ENCODE measurements around the gene ZACN.
A peak's percentile ranks its signal among the peaks of the same experiment; 100 is the strongest.
"Not testable (repeated sequence)": the region's sequence is repeated elsewhere in the genome, so short reads cannot be mapped to it uniquely, and the experiment has no call there.

Gene ZACN

GRCh38 chr17:76053246-76054111 is 25.5 kb upstream of the ZACN start:
- DNase-seq: no peak
- Histone ChIP-seq H3K4me1 (ENCODE audit: control insufficient read depth, insufficient read depth, low read length, poor library complexity, severe bottlenecking) (no peaks in the 10 kb centered on the region), H3K4me3 (ENCODE audit: insufficient read depth, low read depth, low read length, poor library complexity, severe bottlenecking) (no peak overlapping the region), H3K27ac (ENCODE audit: insufficient read depth, low read length, poor library complexity, severe bottlenecking) (no peak overlapping the region), H3K36me3 (ENCODE audit: control insufficient read depth, insufficient read depth, low read length) (peaks cover 78% of the 10 kb centered on the region), H3K27me3 (replicated peaks; ENCODE audit: control insufficient read depth, insufficient read depth, low read length, poor library complexity, severe bottlenecking) (no peaks in the 10 kb centered on the region), H3K9me3 (ENCODE audit: control insufficient read depth, low read length) (no peaks in the 10 kb centered on the region)

GRCh38 chr17:76054112-76054476 is 24.9 kb upstream of the ZACN start:
- Histone ChIP-seq H3K4me1 (ENCODE audit: control insufficient read depth, insufficient read depth, low read length, poor library complexity, severe bottlenecking) (no peaks in the 10 kb centered on the region), H3K27ac (ENCODE audit: insufficient read depth, low read length, poor library complexity, severe bottlenecking) (no peak overlapping the region), H3K9me3 (ENCODE audit: control insufficient read depth, low read length) (no peaks in the 10 kb centered on the region), H3K36me3 (ENCODE audit: control insufficient read depth, insufficient read depth, low read length) (peaks cover 78% of the 10 kb centered on the region), H3K27me3 (replicated peaks; ENCODE audit: control insufficient read depth, insufficient read depth, low read length, poor library complexity, severe bottlenecking) (no peaks in the 10 kb centered on the region), H3K4me3 (ENCODE audit: insufficient read depth, low read depth, low read length, poor library complexity, severe bottlenecking) (no peak overlapping the region)
- DNase-seq: no peak

GRCh38 chr17:76056882-76057281 is 22.1 kb upstream of the ZACN start:
- H3K27ac ChIP-seq (ENCODE audit: insufficient read depth, low read length, poor library complexity, severe bottlenecking): no peak overlapping the region
- H3K4me1 ChIP-seq (ENCODE audit: control insufficient read depth, insufficient read depth, low read length, poor library complexity, severe bottlenecking): no peaks in the 10 kb centered on the region
- H3K4me3 ChIP-seq (ENCODE audit: insufficient read depth, low read depth, low read length, poor library complexity, severe bottlenecking): no peak overlapping the region
- peaks cover 80% of the 10 kb centered on the region for H3K36me3 ChIP-seq (ENCODE audit: control insufficient read depth, insufficient read depth, low read length)
- H3K9me3 ChIP-seq (ENCODE audit: control insufficient read depth, low read length): no peaks in the 10 kb centered on the region
- no peaks in the 10 kb centered on the region for H3K27me3 ChIP-seq (replicated peaks; ENCODE audit: control insufficient read depth, insufficient read depth, low read length, poor library complexity, severe bottlenecking)
- no peak for DNase-seq

GRCh38 chr17:76058264-76058663 is 20.7 kb upstream of the ZACN start:
- H3K27ac ChIP-seq (ENCODE audit: insufficient read depth, low read length, poor library complexity, severe bottlenecking); H3K9me3 ChIP-seq (ENCODE audit: control insufficient read depth, low read length); DNase-seq; H3K27me3 ChIP-seq (replicated peaks; ENCODE audit: control insufficient read depth, insufficient read depth, low read length, poor library complexity, severe bottlenecking); H3K4me1 ChIP-seq (ENCODE audit: control insufficient read depth, insufficient read depth, low read length, poor library complexity, severe bottlenecking); H3K4me3 ChIP-seq (ENCODE audit: insufficient read depth, low read depth, low read length, poor library complexity, severe bottlenecking): not testable (repeated sequence)
- peaks cover 79% of the 10 kb centered on the region for H3K36me3 ChIP-seq (ENCODE audit: control insufficient read depth, insufficient read depth, low read length)

GRCh38 chr17:76063875-76064546 is 15.0 kb upstream of the ZACN start:
- Histone ChIP-seq H3K36me3 (ENCODE audit: control insufficient read depth, insufficient read depth, low read length) (peaks cover 63% of the 10 kb centered on the region), H3K4me3 (ENCODE audit: insufficient read depth, low read depth, low read length, poor library complexity, severe bottlenecking) (peak overlapping the region; percentile 0), H3K27me3 (replicated peaks; ENCODE audit: control insufficient read depth, insufficient read depth, low read length, poor library complexity, severe bottlenecking) (no peaks in the 10 kb centered on the region), H3K4me1 (ENCODE audit: control insufficient read depth, insufficient read depth, low read length, poor library complexity, severe bottlenecking) (no peaks in the 10 kb centered on the region), H3K27ac (ENCODE audit: insufficient read depth, low read length, poor library complexity, severe bottlenecking) (peak overlapping the region; percentile 66), H3K9me3 (ENCODE audit: control insufficient read depth, low read length) (no peaks in the 10 kb centered on the region)
- DNase-seq: peak in 2 of 3 donors; percentile 8

GRCh38 chr17:76065775-76066174 is 13.2 kb upstream of the ZACN start:
- Histone ChIP-seq H3K27me3 (replicated peaks; ENCODE audit: control insufficient read depth, insufficient read depth, low read length, poor library complexity, severe bottlenecking) (no peaks in the 10 kb centered on the region), H3K4me1 (ENCODE audit: control insufficient read depth, insufficient read depth, low read length, poor library complexity, severe bottlenecking) (peaks cover 6% of the 10 kb centered on the region), H3K36me3 (ENCODE audit: control insufficient read depth, insufficient read depth, low read length) (peaks cover 49% of the 10 kb centered on the region), H3K4me3 (ENCODE audit: insufficient read depth, low read depth, low read length, poor library complexity, severe bottlenecking) (no peak overlapping the region), H3K27ac (ENCODE audit: insufficient read depth, low read length, poor library complexity, severe bottlenecking) (no peak overlapping the region), H3K9me3 (ENCODE audit: control insufficient read depth, low read length) (no peaks in the 10 kb centered on the region)
- DNase-seq: no peak

- H3K4me1 ChIP-seq (ENCODE audit: control insufficient read depth, insufficient read depth, low read length, poor library complexity, severe bottlenecking): peaks cover 43% of the 10 kb centered on the region
- H3K36me3 ChIP-seq (ENCODE audit: control insufficient read depth, insufficient read depth, low read length): peaks cover 19% of the 10 kb centered on the region
- H3K27ac ChIP-seq (ENCODE audit: insufficient read depth, low read length, poor library complexity, severe bottlenecking): peak overlapping the region; percentile 76
- peaks cover 31% of the 10 kb centered on the region for H3K27me3 ChIP-seq (replicated peaks; ENCODE audit: control insufficient read depth, insufficient read depth, low read length, poor library complexity, severe bottlenecking)
- H3K4me3 ChIP-seq (ENCODE audit: insufficient read depth, low read depth, low read length, poor library complexity, severe bottlenecking): peak overlapping the region; percentile 80
- DNase-seq: no peak
- H3K9me3 ChIP-seq (ENCODE audit: control insufficient read depth, low read length): no peaks in the 10 kb centered on the region
Observed at GRCh38 chr17:76071531-76072147, 7.3 kb upstream of the ZACN start.

GRCh38 chr17:76072148-76072858 is 6.7 kb upstream of the ZACN start, which contains the start of gene SRP68:
SRP68 (minus strand) TSS chr17:76072517; CDS start chr17:76072491, 26 bp downstream.
- H3K9me3 ChIP-seq (ENCODE audit: control insufficient read depth, low read length): no peaks in the 10 kb centered on the region
- peaks cover 14% of the 10 kb centered on the region for H3K36me3 ChIP-seq (ENCODE audit: control insufficient read depth, insufficient read depth, low read length)
- H3K27ac ChIP-seq (ENCODE audit: insufficient read depth, low read length, poor library complexity, severe bottlenecking): peak within 1 kb of the TSS; percentile 76
- H3K27me3 ChIP-seq (replicated peaks; ENCODE audit: control insufficient read depth, insufficient read depth, low read length, poor library complexity, severe bottlenecking): peaks cover 31% of the 10 kb centered on the region
- peak; percentile 67 to 77 (median 71) for DNase-seq
- H3K4me1 ChIP-seq (ENCODE audit: control insufficient read depth, insufficient read depth, low read length, poor library complexity, severe bottlenecking): peaks cover 49% of the 10 kb centered on the region
- H3K4me3 ChIP-seq (ENCODE audit: insufficient read depth, low read depth, low read length, poor library complexity, severe bottlenecking): peak within 1 kb of the TSS; percentile 80

DNA sequence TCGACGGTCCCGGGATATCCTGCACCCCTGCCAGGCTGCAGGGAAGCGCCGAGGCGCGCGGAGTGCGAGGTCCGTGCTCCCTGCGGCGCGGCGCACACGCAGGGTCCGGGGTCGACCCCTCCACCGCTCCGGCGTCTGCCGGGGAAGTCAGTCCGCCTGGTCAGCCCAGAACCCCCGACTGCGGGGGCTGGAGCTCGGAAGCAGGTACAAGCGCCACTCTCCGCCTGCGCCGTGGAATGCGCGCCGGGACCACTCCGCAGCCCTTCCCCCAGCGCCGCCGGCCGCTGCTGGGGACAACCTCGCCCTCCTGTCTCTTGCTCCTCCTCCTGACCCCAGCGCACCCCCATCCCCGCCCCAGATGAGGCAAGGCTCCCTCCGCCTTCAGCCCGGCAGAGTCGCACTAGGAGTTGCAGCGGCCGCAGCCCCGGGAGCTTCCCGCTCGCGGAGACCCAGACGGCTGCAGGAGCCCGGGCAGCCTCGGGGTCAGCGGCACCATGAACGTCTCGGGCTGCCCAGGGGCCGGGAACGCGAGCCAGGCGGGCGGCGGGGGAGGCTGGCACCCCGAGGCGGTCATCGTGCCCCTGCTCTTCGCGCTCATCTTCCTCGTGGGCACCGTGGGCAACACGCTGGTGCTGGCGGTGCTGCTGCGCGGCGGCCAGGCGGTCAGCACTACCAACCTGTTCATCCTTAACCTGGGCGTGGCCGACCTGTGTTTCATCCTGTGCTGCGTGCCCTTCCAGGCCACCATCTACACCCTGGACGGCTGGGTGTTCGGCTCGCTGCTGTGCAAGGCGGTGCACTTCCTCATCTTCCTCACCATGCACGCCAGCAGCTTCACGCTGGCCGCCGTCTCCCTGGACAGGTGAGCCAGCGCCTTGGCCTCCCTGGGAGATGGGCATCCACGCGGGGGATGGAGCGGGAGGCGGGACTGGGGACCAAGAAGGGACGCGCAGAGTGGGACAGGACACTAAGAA is 4.3 kb upstream of the ZACN start, which contains the start of gene GALR2:
TSS of gene GALR2 (plus strand) at position 392 of the 974 bp plus-strand sequence. CDS start at position 495, 103 bp downstream.
- Histone ChIP-seq H3K4me1 (ENCODE audit: control insufficient read depth, insufficient read depth, low read length, poor library complexity, severe bottlenecking) (peaks cover 58% of the 10 kb centered on the region), H3K27me3 (replicated peaks; ENCODE audit: control insufficient read depth, insufficient read depth, low read length, poor library complexity, severe bottlenecking) (peaks cover 31% of the 10 kb centered on the region), H3K4me3 (ENCODE audit: insufficient read depth, low read depth, low read length, poor library complexity, severe bottlenecking) (peak within 1 kb of the TSS; percentile 6)

More for the DNA sequence above, 4.3 kb upstream of the ZACN start, which contains the start of gene GALR2:
- Histone ChIP-seq H3K27ac (ENCODE audit: insufficient read depth, low read length, poor library complexity, severe bottlenecking) (no peak within 1 kb of the TSS), H3K36me3 (ENCODE audit: control insufficient read depth, insufficient read depth, low read length) (no peaks in the 10 kb centered on the region), H3K9me3 (ENCODE audit: control insufficient read depth, low read length) (no peaks in the 10 kb centered on the region)
- DNase-seq: no peak
